H54 (cell line): ENCODE results near the gene TOLLIP.

ENCODE experiments used
- DNase-seq: peaks from one replicate; pipeline ENCODE4 v3.0.0; 2011; ENCODE audit warnings: low spot score, mixed read lengths; ENCODE audit not compliant: insufficient read length
- FAIRE-seq: peaks from 3 replicates; lab custom pipeline; 2011; peaks lifted over from hg19 to GRCh38; lab: Jason Lieb, UNC
- POLR2A ChIP-seq: IDR thresholded peaks from 2 replicates; pipeline ENCODE4 v1.6.1; 2011; ENCODE audit warnings: low read depth, mild to moderate bottlenecking, low read length

The TOLLIP gene

DNA sequence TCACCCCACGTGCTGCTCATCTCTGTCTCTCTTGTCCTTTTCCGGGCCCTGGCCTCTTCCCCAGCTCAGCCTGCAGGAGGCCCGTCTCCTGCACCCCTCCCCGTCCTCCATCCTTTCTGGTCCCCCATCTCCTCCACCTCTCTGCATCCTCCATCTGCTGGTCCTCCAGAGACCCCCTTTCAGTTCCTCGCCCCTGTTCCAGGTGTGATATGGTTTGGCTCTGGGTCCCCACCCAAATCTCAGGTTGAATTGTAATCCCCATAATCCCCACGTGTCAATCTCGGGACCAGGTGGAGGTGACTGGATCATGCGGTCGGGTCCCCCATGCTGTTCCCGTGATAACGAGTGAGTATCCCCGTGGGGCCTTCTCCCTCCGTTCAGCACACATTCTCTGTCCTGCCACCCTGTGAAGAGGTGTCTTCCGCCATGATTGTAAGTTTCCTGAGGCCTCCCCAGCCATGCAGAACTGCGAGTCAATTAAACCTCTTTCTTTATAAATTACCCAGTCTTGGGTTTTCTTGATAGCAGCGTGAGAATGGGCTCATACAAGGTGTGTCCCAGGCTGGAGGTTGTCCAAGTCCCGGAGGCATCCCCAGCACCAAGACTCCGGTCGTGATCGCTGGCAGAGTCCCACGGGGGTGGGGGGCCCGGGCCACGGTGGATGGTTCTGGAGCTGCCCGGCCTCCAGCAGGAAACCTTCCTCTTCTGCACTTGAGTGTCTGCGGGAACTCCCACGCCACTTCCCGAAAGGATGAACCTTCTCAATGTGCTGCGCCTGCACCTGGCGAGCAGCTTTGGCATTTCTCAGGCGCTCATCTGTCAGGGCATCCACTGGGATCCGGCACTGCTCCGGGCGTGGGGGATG is 29.0 kb upstream of the TOLLIP start:
- DNase-seq (no peak), FAIRE-seq (no peak)
- TF ChIP-seq POLR2A = no peak

- no peak for DNase-seq
- FAIRE-seq = no peak
- no peak for TF ChIP-seq POLR2A
Measured at GRCh38 chr11:1337647-1338007, 28.2 kb upstream of the TOLLIP start.

DNA sequence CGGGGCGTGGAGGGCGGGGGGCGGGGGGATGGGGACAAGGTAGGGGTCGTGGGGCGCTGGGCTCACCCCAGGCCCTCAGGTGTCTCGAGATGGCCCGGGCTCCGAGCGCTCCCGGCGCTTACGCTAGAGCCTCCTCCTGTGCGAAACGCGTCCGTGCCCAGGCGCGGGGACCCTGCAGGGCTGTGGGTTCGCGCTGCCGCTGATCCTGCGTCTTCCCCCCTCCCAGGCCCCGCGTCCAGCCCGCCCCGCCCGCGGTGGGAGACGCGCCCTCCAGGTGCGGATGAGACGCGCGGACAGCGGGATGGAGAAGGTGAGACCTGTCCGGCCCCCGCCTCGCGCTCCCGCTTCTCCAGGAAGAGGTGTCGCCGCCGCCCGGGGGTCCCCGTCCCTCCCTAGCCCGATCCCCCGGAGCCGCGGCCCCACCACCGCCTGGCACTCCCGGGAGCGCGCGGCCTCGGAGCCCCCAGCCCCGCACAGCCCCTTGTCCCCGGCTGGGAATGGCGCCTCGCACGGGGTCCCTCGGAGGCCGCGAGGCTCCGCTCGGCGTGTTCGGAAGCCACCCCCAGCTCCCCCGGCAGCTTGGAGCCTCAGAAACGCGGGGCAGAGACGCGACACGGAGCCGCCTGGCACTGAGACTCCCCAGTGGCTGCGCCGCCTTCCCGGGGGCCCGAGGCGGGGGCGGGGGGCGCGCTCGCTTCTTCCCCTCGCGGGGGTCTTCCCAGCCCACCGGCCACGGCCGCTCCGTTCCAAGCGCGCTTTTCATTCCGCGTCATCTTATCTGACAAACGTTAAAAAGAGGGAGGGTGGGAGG is 27.6 kb upstream of the TOLLIP start:
- FAIRE-seq (no peak), DNase-seq (no peak)
- no peak for TF ChIP-seq POLR2A

- DNase-seq (peak; percentile 33), FAIRE-seq (no peak)
- TF ChIP-seq POLR2A = 0 out of 2 replicates have a peak, but pooled peaks have one; percentile 32
Measured at GRCh38 chr11:1335811-1336761, 26.7 kb upstream of the TOLLIP start.

- no peak for TF ChIP-seq POLR2A
- DNase-seq (no peak), FAIRE-seq (no peak)
Measured at GRCh38 chr11:1335264-1335810, 25.9 kb upstream of the TOLLIP start.

- DNase-seq (no peak), FAIRE-seq (no peak)
- TF ChIP-seq POLR2A = no peak
Measured at GRCh38 chr11:1333860-1334259, 24.4 kb upstream of the TOLLIP start.

GRCh38 chr11:1333091-1333772 is 23.8 kb upstream of the TOLLIP start:
- TF ChIP-seq POLR2A = no peak
- DNase-seq (no peak), FAIRE-seq (no peak)

DNA sequence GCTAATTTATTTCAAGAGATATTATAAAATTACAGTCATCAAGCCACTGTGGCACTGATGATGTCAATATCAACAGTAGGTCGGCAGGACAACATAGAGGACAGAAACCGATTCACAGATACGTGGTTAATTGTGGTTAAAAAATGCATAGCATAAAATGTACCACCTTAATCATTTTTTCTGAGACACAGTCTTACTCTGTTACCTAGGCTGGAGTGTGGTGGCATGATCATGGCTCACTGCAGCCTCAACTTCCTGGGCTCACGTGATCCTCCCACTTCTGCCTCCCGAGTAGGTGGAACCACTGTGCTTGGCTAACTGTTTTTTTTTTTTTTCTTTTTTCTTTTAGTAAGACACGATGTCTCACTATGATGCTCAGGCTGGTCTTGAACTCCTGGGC is 21.0 kb upstream of the TOLLIP start:
- no peak for TF ChIP-seq POLR2A
- DNase-seq (no peak), FAIRE-seq (no peak)

GRCh38 chr11:1327064-1327460 is 17.6 kb upstream of the TOLLIP start:
- no peak for TF ChIP-seq POLR2A
- FAIRE-seq (no peak), DNase-seq (no peak)

DNA sequence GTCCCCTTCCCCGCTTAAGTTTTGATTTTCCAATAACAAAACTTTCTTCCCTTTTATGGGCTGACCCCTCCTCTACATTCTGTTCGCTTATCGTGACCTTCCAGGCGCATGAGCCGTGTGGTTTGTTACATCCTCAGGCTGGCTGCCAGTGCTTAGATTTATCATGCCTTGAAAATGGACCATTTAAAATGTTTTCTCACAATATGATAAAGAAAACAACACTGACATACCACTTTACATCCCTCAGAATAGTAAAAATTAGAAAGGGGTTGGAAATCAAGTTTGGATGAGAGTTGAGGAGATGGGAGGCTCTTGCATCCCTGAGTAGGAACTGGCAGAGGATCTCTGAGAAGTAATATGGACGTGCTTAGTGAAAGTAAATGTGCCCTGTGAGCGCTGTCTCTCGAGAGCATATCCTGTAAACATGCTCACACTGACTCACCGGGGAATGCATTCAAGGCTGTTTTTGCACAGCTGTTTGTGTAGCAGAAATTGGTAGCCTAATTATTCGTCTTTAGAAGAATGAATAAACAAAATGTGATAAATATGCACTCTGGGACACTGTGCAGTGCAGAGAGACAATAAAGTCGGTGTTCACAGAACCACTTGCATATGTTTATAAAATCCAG is 17.1 kb upstream of the TOLLIP start:
- TF ChIP-seq POLR2A = no peak
- DNase-seq (no peak), FAIRE-seq (no peak)

GRCh38 chr11:1323774-1324173 is 14.3 kb upstream of the TOLLIP start:
- TF ChIP-seq POLR2A = no peak
- FAIRE-seq (no peak), DNase-seq (no peak)

GRCh38 chr11:1317993-1318392 is 8.6 kb upstream of the TOLLIP start:
- no peak for TF ChIP-seq POLR2A
- DNase-seq (no peak), FAIRE-seq (no peak)
